WERI-Rb-1 (cell line): ENCODE results near the gene IGFBP6.

Experiments
- DNase-seq: peaks from one replicate; pipeline ENCODE4 v3.0.0-alpha.2; 2020
- H3K27ac ChIP-seq: fragments of 250-450 bp; sonication (Bioruptor Pico); 2 replicates; pipeline ENCODE4 v1.5.1; 2020; ENCODE audit warnings: mild to moderate bottlenecking, moderate library complexity
- H3K27me3 ChIP-seq: fragments of 250-450 bp; sonication (Bioruptor Pico); 2 replicates; pipeline ENCODE4 v1.5.1; 2021; ENCODE audit warnings: mild to moderate bottlenecking, low read depth, moderate library complexity; ENCODE audit not compliant: insufficient read depth, severe bottlenecking
- H3K36me3 ChIP-seq: fragments of 250-450 bp; sonication (Bioruptor Pico); 2 replicates; pipeline ENCODE4 v1.5.1; 2020; ENCODE audit warnings: mild to moderate bottlenecking, moderate library complexity
- H3K4me3 ChIP-seq: 2 replicates; pipeline ENCODE4 v1.5.1; 2011; ENCODE audit warnings: low read depth, mild to moderate bottlenecking, control low read depth, low read length
- H3K9me3 ChIP-seq: fragments of 250-450 bp; sonication (Bioruptor Pico); 2 replicates; pipeline ENCODE4 v1.5.1; 2021; ENCODE audit warnings: mild to moderate bottlenecking, moderate library complexity; ENCODE audit not compliant: severe bottlenecking
- TF ChIP-seq, protein P1 (sequence below): IDR thresholded peaks from 2 replicates; pipeline ENCODE4 v1.5.1; 2011; ENCODE audit warnings: low read depth, mild to moderate bottlenecking, control low read depth, inconsistent platforms, low read length

Gene IGFBP6

DNA sequence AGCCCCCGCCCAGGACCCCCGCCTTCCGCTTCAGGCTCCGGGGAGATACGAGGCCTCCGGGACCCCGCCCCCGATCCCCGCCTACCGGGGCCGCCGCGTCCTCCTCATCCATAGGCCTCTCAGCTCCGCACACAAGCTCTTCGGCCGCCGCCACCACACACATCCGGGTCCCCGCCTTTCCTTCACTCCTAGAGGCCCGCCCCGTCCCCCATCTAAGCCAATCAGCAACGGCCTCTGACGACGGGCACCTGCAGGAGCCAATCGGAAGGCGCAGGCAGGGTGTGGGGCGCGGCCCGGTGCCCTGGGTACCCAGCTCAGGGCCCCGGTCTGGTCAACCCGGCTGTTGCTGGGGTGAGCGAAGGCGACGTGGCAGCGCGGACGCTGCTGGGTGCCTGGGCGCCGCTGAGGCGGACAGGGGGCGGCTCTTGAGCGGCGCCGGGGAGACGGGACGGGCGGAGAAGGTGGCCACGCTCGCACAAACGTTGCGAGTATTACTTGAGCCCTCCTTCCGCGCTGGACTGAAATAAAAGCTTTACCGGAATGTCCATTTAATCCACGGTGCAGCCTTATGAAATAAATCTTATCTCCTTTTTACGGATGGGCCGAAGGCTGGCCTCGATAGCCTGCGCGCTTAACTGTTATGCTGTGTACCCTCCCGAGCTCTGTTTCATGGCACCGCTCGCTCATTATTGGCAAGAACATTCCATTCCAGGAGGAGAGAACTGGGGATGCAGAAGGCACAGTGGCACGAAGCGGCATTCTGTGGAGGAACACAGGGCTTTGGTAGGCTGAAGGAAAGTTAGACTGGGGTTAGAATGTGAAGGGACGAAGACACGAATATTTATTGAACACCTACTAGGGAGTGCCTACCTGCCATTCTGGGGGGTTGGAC is 18.0 kb upstream of the IGFBP6 start, which contains the start of gene SPRYD3:
Gene SPRYD3, minus strand, starts transcription at position 165 of the 892 bp plus-strand sequence. Its CDS starts 57 bp downstream, at position 108.
- Histone ChIP-seq H3K27ac (peak within 1 kb of the TSS; percentile 82), H3K36me3 (peaks cover 9% of the 10 kb centered on the region; the same call in 1 of the 2 replicates), H3K4me3 (peak within 1 kb of the TSS; percentile 66), H3K9me3 (peaks cover 3% of the 10 kb centered on the region), H3K27me3 (no peaks in the 10 kb centered on the region)
- peak; percentile 98 for DNase-seq
- TF ChIP-seq, protein P1, sequence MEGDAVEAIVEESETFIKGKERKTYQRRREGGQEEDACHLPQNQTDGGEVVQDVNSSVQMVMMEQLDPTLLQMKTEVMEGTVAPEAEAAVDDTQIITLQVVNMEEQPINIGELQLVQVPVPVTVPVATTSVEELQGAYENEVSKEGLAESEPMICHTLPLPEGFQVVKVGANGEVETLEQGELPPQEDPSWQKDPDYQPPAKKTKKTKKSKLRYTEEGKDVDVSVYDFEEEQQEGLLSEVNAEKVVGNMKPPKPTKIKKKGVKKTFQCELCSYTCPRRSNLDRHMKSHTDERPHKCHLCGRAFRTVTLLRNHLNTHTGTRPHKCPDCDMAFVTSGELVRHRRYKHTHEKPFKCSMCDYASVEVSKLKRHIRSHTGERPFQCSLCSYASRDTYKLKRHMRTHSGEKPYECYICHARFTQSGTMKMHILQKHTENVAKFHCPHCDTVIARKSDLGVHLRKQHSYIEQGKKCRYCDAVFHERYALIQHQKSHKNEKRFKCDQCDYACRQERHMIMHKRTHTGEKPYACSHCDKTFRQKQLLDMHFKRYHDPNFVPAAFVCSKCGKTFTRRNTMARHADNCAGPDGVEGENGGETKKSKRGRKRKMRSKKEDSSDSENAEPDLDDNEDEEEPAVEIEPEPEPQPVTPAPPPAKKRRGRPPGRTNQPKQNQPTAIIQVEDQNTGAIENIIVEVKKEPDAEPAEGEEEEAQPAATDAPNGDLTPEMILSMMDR: no peak

DNA sequence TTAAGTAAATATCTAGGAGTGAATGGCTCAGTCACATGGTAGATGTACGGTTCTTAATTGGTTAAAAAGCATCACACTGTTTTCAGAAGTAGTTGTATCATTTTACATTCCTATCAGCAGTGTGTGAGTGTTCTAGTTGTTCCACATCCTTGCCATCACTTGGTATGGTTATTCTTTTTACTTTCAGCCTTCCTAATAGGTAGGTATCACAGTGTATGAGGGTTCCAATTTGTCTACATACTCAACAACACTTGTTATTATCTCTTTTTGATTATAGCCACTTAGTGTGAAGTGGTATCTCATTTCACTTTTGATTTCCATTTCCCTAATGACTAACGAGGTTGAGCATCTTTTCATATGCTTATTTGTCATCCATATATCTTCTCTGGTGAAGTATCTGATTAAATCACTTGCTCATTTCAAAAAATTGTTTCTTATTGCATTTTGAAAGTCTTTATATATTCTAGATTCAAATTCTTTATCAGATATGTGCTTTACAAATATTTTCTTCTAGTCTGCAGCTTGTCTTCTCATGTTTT is 14.8 kb upstream of the IGFBP6 start:
- peaks cover 3% of the 10 kb centered on the region for H3K9me3 ChIP-seq
- H3K36me3 ChIP-seq: no peaks in the 10 kb centered on the region
- no peak for DNase-seq
- no peaks in the 10 kb centered on the region for H3K27me3 ChIP-seq
- H3K4me3 ChIP-seq: no peak overlapping the region
- TF ChIP-seq, protein P1: no peak
- H3K27ac ChIP-seq: no peak overlapping the region

DNA sequence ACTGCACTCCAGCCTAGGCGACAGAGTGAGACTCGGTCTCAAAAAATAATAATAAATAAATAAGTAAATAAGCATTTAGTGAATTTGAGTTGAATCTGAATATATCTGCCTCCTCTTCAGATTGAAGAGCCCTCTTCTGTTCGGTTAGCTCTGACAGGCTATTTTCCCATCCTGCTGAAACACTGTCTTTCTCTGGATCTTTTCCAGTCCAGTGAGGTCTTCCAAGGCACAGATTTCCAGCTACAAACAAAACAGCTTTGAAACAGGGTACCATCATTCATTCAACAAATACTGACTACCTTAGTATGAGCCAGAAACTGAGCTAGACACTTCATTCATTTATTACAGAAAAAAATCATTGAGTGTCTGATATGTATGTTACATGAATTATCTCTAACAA is 11.1 kb upstream of the IGFBP6 start:
- H3K27me3 ChIP-seq: no peaks in the 10 kb centered on the region
- no peaks in the 10 kb centered on the region for H3K36me3 ChIP-seq
- DNase-seq: no peak
- peak overlapping the region; percentile 44 for H3K27ac ChIP-seq
- H3K4me3 ChIP-seq: no peak overlapping the region; the same call in 1 of the 2 replicates
- peaks cover 3% of the 10 kb centered on the region for H3K9me3 ChIP-seq
- TF ChIP-seq, protein P1: no peak

DNA sequence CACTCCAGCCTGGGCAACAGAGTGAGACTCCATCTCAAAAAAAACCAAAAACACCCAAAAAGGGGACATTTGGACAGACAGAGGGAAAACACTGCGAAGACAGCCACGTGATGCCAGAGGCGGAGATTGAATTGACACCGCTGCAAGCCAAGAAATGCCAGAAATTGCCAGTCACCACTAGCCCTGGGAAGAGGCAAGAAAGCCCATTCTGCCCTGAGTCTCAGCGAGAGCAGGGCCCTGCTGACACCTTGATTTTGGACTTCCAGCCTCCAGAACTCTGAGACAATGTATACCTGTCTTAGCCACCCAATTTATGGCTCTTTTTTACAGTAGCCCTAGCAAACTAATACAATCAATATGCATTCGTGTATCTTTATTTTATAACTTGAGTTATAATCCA is 7.4 kb upstream of the IGFBP6 start:
- no peak overlapping the region for H3K27ac ChIP-seq
- no peak for DNase-seq
- no peaks in the 10 kb centered on the region for H3K36me3 ChIP-seq
- H3K27me3 ChIP-seq: no peaks in the 10 kb centered on the region
- TF ChIP-seq, protein P1: no peak
- H3K4me3 ChIP-seq: no peak overlapping the region
- H3K9me3 ChIP-seq: no peaks in the 10 kb centered on the region

DNA sequence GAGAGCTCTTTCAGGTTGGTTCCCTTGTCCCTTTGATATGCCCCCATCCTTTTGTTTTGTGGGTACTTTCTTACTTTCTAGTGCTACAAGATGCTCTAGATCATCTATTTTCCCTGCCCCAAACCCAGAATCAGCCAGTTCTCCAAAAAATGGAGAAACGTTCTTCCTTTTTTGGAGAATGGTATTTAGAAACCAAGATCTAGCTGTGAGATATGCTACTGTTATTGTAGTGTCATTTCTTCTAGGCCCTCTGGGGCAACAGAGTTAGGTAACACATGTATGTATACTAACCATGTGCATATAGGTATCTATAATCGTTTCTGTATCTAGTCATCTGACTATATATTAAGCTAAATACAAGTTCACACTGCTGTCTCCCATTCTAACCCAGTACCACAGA is 6.9 kb upstream of the IGFBP6 start:
- DNase-seq: no peak
- H3K27ac ChIP-seq: no peak overlapping the region
- H3K36me3 ChIP-seq: no peaks in the 10 kb centered on the region
- no peak overlapping the region for H3K4me3 ChIP-seq
- no peaks in the 10 kb centered on the region for H3K27me3 ChIP-seq
- H3K9me3 ChIP-seq: no peaks in the 10 kb centered on the region
- TF ChIP-seq, protein P1: no peak
